ENCODE measurements around the gene NUFIP2.

NUFIP2 gene

DNA sequence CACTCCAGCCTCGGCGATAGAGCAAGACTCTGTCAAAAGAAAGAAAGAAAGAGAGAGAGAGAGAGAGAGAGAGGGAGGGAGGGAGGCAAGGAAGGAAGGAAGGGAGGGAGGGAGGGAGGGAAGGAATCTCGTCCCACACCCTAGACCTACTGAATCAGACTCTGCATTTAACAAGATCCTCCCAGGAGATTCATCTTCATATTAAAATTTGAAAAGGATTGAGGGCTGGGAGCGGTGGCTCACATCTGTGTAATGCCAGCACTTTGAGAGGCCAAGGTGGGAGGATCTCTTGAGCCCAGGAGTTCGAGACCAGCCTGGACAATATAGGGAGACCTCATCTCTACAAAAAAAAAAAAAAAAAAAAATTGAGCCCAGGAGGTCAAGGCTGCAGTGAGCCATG, 33.5 kb upstream of the NUFIP2 start:
- H3K27ac ChIP-seq, result no peak overlapping the region
- CTCF ChIA-PET, result interaction anchor here (0.7 kb wide), 1 partner anchor 109 kb away, joined by 3 read pairs; no protein-coding TSS in a partner anchor
- TF ChIP-seq, protein P1, sequence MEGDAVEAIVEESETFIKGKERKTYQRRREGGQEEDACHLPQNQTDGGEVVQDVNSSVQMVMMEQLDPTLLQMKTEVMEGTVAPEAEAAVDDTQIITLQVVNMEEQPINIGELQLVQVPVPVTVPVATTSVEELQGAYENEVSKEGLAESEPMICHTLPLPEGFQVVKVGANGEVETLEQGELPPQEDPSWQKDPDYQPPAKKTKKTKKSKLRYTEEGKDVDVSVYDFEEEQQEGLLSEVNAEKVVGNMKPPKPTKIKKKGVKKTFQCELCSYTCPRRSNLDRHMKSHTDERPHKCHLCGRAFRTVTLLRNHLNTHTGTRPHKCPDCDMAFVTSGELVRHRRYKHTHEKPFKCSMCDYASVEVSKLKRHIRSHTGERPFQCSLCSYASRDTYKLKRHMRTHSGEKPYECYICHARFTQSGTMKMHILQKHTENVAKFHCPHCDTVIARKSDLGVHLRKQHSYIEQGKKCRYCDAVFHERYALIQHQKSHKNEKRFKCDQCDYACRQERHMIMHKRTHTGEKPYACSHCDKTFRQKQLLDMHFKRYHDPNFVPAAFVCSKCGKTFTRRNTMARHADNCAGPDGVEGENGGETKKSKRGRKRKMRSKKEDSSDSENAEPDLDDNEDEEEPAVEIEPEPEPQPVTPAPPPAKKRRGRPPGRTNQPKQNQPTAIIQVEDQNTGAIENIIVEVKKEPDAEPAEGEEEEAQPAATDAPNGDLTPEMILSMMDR (conservative IDR thresholded peaks at IDR 0.05; ENCODE audit: low read depth), result no peak
- POLR2A ChIA-PET (ENCODE audit: low non-redundant PET), result no interaction called here
- no peak for DNase-seq (ENCODE audit: low spot score)

DNA sequence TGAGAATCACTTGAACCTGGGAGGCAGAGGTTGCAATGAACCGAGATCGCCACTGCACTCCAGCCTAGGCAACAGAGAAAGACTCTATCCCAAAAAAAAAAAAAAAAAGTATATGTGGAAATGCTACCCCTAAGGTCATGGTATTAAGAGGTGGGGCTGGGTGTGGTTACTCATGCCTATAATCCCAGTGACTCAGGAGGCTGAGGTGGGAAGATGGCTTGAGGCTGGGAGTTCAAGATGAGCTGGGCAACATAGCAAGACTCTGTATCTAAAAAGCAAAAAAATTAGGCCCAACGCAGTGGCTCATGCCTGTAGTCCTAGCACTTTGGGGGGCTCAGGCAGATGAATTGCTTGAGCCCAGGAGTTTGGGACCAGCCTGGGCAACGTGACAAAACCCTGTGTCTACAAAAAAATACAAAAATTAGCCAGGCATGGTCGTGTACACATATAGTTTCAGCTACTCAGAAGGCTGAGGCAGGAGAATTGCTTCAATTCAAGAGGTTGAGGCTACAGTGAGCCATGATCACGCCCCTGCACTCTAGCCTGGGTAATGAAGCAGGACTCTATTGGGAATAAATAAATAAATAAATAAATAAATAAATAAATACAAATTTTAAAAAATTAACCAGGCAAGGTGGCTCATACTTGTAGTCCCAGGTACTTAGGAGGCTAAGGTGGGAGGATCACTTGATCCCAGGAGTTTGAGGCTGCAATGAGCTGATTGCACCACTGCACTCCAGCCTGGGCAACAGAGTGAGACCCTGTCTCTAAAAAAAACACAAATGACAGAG, 32.3 kb upstream of the NUFIP2 start:
- CTCF ChIA-PET, result no interaction called here

DNA sequence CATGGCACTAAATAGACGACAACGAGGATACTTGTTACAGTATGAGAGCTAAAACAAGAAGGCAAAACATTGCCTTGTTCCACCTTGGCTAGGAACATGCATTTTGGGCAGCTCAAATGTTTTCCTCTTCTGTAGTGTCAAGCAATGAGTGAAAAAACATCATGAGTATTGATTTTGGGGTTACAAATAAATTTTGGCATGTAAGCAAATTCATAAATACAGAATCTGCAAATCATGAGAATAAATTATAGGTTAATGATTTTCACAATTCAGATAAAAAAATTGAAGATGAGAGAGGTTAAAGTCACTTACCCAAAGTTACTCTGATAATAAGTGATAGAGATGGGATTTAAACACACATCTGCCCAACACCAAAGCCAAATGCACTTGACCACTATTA, 28.4 kb upstream of the NUFIP2 start:
- ChIA-PET CTCF (interaction anchor here (0.6 to 0.7 kb wide), 2 partner anchors 27 to 678 kb away, joined by 3 to 4 read pairs; no protein-coding TSS in a partner anchor), POLR2A (ENCODE audit: low non-redundant PET) (no interaction called here)
- no peak overlapping the region for H3K27ac ChIP-seq
- no peak for DNase-seq (ENCODE audit: low spot score)
- TF ChIP-seq, protein P1 (conservative IDR thresholded peaks at IDR 0.05; ENCODE audit: low read depth), result no peak

More for the DNA sequence above, 32.3 kb upstream of the NUFIP2 start:
- H3K27ac ChIP-seq, result no peak overlapping the region
- POLR2A ChIA-PET (ENCODE audit: low non-redundant PET), result no interaction called here
- DNase-seq (ENCODE audit: low spot score), result no peak
- TF ChIP-seq, protein P1 (conservative IDR thresholded peaks at IDR 0.05; ENCODE audit: low read depth), result no peak

DNA sequence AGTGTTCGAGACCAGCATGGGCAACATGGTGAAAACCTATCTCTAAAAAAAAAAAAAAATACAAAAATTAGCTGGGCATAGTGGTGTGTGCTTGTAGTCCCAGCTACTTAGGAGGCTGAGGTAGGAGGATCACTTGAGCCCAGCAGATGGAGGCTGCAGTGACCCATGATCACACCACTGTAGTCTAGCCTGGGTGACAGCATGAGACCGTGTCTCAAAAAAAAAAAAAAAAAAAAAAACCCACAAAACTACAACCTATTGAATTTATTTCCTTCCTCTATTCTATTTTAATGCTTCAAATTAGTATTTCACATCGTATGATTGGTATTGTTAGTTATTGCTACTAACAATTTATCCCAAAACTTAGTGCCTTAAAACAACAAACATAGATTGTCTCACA, 9.4 kb upstream of the NUFIP2 start:
- no peak for DNase-seq (ENCODE audit: low spot score)
- H3K27ac ChIP-seq, result no peak overlapping the region
- POLR2A ChIA-PET (ENCODE audit: low non-redundant PET), result interaction anchor here (1.3 kb wide), 1 partner anchor 9 kb away, joined by 3 read pairs; the partner anchor contains the start of gene NUFIP2
- TF ChIP-seq, protein P1 (conservative IDR thresholded peaks at IDR 0.05; ENCODE audit: low read depth), result no peak
- CTCF ChIA-PET, result no interaction called here

DNA sequence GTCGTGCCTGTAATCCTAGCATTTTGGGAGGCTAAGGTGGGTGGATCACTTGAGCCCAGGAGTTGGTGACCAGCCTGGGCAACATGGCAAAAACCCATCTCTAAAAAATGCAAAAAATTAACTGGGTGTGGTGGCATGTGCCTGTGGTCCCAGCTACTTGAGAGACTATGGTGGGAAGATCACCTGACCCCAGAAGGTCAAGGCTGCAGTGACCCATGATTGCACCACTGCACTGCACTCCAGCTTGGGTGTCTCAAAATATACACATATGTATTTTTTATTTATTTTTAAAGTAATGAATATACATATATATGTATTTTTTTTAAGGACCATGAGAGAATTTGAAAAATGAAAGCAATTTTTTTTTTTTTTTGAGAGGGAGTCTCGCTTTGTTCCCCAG, 5.1 kb upstream of the NUFIP2 start:
- TF ChIP-seq, protein P1 (conservative IDR thresholded peaks at IDR 0.05; ENCODE audit: low read depth), result no peak
- CTCF ChIA-PET, result interaction anchor here (1.0 kb wide), 1 partner anchor 182 kb away, joined by 3 read pairs; no protein-coding TSS in a partner anchor

DNA sequence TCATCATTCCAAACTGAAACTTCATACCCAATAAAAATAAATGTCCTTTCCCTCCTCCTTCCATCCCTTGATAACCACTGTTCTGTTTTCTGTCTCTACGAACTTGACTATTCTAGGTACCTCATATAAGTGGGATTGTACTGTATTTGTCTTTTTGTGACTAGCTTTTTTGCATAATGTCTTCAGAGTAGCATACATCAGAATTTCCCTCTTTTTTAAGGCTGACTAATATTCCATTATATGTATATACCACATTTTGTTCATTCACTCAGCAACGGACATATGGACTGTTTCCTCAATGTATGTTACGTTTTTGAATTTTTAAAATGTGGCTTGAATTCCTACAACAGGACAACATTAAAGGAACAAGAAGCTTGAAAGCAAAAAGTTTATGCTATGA, 1.5 kb upstream of the NUFIP2 start:
- H3K27ac ChIP-seq, result no peak overlapping the region
- ChIA-PET CTCF (interaction anchor here (0.6 kb wide), 1 partner anchor 26 kb away, joined by 4 read pairs; no protein-coding TSS in a partner anchor), POLR2A (ENCODE audit: low non-redundant PET) (no interaction called here)
- DNase-seq (ENCODE audit: low spot score), result no peak
- TF ChIP-seq, protein P1 (conservative IDR thresholded peaks at IDR 0.05; ENCODE audit: low read depth), result no peak

More for the DNA sequence above, 5.1 kb upstream of the NUFIP2 start:
- no peak overlapping the region for H3K27ac ChIP-seq
- DNase-seq (ENCODE audit: low spot score), result no peak
- POLR2A ChIA-PET (ENCODE audit: low non-redundant PET), result no interaction called here

Data from RWPE1 (cell line).